Placental epithelial cell (primary cell): ENCODE measurements around the gene COL20A1. TPM values are rescaled to one million over a fixed set of nuclear protein-coding genes. Genes with fewer than 3 reads are reported as not detected.

Experiments
- small RNA-seq: library from RNA; depleted of rRNA; stranded (forward); fragments of <200 nt; gene quantifications from one replicate; pipeline ENCODE3, GENCODE V24; 2012
- total RNA-seq: library from RNA; depleted of rRNA; stranded (reverse); fragments of >200 nt; gene quantifications from 2 replicates; pipeline ENCODE4 v1.2.3, GENCODE V29; 2012

COL20A1 gene
- total RNA-seq = not detected in 2 replicates

DNA sequence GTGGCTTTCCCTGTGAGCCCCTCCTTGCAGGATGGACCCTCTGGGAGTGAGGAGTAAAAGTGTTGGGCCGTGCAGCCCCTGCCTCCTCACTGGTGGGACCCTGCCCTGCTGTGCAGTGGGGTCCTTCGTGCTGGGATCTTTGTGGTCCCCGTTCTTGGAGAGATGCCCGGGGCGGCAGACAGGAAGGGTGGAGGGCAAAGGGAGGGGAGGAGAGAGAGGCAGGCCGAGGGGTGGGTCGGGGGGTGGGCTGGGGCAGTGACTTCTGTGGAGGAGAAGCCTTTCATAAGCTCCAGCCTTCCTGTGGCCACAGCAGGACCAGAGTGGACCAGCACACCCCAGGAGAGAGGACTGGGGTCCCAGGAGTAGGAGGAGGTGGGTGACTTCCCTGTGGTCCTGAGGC lies at the start of gene COL20A1:
COL20A1 (plus strand) TSS at position 283 of the 400 bp plus-strand sequence. CDS start 1,922 bp downstream, outside the sequence.

GRCh38 chr20:63254232-63254605 lies 38.8 kb upstream of the COL20A1 start, which contains the start of gene NKAIN4:
TSS of gene NKAIN4 (minus strand) at chr20:63254463. CDS start at chr20:63254450, 13 bp downstream.

GRCh38 chr20:63272105-63273058 lies 20.6 kb upstream of the COL20A1 start, which contains the start of gene ARFGAP1:
TSS of gene ARFGAP1 (plus strand) at chr20:63272813. CDS start at chr20:63275581, 2,768 bp downstream.

DNA sequence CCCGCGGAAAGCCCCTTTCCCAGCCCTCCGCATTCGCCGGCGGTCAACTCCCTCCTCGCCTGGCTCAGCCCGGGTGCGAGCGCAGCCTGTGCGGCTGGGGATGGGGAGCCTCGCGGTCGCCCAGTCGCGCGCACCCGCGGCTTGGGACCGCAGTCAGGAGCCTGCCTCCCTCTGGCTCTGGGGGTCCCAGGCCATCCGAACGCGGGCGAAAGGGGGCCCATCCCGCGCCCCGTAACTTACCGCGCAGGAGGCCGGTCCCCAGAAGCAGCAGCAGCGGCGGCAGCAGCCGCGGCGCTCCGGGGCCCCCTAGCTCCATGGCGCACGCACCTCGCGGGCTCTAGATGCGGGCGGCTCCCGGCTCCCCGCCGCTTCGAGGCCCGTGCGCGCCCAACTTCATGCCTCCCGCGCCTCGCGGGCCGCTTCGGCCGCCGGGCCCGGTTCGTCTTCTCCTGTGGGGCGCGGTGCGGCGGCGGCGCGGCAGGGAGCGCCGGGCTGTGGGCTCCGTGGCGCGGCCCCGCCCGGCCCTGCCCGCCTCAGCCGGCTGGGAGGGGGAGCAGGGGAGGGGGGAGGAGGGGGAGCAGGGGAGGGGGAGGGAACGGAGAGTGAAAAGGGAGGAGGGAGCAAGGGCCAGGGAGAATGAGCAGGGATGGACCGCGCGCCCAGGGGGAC lies 68.0 kb downstream of the COL20A1 start, which contains the start of gene CHRNA4:
CHRNA4 (minus strand) TSS at position 500 of the 669 bp plus-strand sequence; CDS start at position 316, 184 bp downstream.

Small RNAs within 50 kb of the gene (small RNA-seq; reads per million reads assigned to genes)
- not detected for gene MIR4326
- gene RNU6-994P = 0.17 reads per million

Other genes with a start within 250 kb of the COL20A1 start
- 31.4 and 59.1 TPM in 2 replicates for gene YTHDF1, start 77.1 kb upstream of the COL20A1 start, total RNA-seq
- gene BIRC7, start 57.3 kb upstream of the COL20A1 start, total RNA-seq = 0.39 TPM in 1 of 2 replicates, not detected in the other
- gene NKAIN4, start 38.7 kb upstream of the COL20A1 start, total RNA-seq = not detected in 2 replicates
- gene ARFGAP1, start 20.4 kb upstream of the COL20A1 start, total RNA-seq = 91.9 and 112 TPM in 2 replicates
- not detected in 2 replicates for gene CHRNA4, start 68.2 kb downstream of the COL20A1 start, total RNA-seq
- gene KCNQ2, start 179.5 kb downstream of the COL20A1 start, total RNA-seq = not detected in 2 replicates
- gene EEF1A2, start 205.9 kb downstream of the COL20A1 start, total RNA-seq = 1.8 and 11.0 TPM in 2 replicates
- gene PPDPF, start 227.6 kb downstream of the COL20A1 start, total RNA-seq = 190 and 201 TPM in 2 replicates
- under 0.01 and 0.22 TPM in 2 replicates for gene PTK6, start 244.2 kb downstream of the COL20A1 start, total RNA-seq